IMR-90 (cell line): ENCODE data around the gene MARS1. TPM values are rescaled to one million over a fixed set of nuclear protein-coding genes. Genes with fewer than 3 reads are reported as not detected.

Experiments used
- ATAC-seq: fragments of 200-7000 bp; cut with Tn5 transposase; 2 replicates; pipeline ENCODE4 v1.9.1; 2020; ENCODE audit warnings: low read depth, mild to moderate bottlenecking, moderate library complexity
- BruUV-seq: library from RNA; stranded (reverse); fragments of 400-500 nt; replicated peaks from 2 replicates; lab custom pipeline; 2021; lab: Mats Ljungman, UMichigan
- CTCF ChIA-PET: fragments of 300-600 bp; formaldehyde crosslinking; extraction: SDS; loops from one replicate; lab custom pipeline; 2021; ENCODE audit warnings: antibody characterized with exemption; lab: Yijun Ruan, JAX
- POLR2A ChIA-PET: fragments of 300-600 bp; sonication (Branson Sonifier 250); formaldehyde crosslinking; loops from one replicate; lab custom pipeline; 2022; ENCODE audit warnings: antibody characterized with exemption; ENCODE audit not compliant: unreplicated experiment; lab: Charles Lee
- DNase-seq: peaks from one replicate; pipeline ENCODE4 v3.0.0; 2013
- H2AFZ ChIP-seq: replicated peaks from 2 replicates; pipeline ENCODE3; 2013; ENCODE audit warnings: low read length, mild to moderate bottlenecking; ENCODE audit not compliant: poor library complexity
- H2AK5ac ChIP-seq: 2 replicates; pipeline ENCODE4 v1.6.1; 2013; ENCODE audit warnings: low read depth, low read length, inconsistent platforms
- H2AK9ac ChIP-seq: replicated peaks from 2 replicates; pipeline ENCODE3; 2013; ENCODE audit warnings: mild to moderate bottlenecking, low read depth, low read length, moderate library complexity; ENCODE audit not compliant: poor library complexity
- H2BK120ac ChIP-seq: 2 replicates; pipeline ENCODE4 v1.6.1; 2013; ENCODE audit warnings: low read depth, low read length, inconsistent platforms
- H2BK15ac ChIP-seq: 3 replicates; pipeline ENCODE4 v1.6.1; 2013; ENCODE audit warnings: low read depth, low read length, inconsistent platforms
- H2BK20ac ChIP-seq: 2 replicates; pipeline ENCODE4 v1.6.1; 2013; ENCODE audit warnings: low read depth, mild to moderate bottlenecking, inconsistent platforms, low read length, moderate library complexity
- H2BK5ac ChIP-seq: 2 replicates; pipeline ENCODE4 v1.6.1; 2013; ENCODE audit warnings: mild to moderate bottlenecking, low read depth, low read length, inconsistent platforms; ENCODE audit not compliant: poor library complexity, severe bottlenecking
- H3K14ac ChIP-seq: replicated peaks from 2 replicates; pipeline ENCODE4 v1.6.1; 2013; ENCODE audit warnings: low read depth, low read length, inconsistent platforms
- H3K18ac ChIP-seq: 2 replicates; pipeline ENCODE4 v1.6.1; 2013; ENCODE audit warnings: low read depth, low read length, control low read depth
- H3K23ac ChIP-seq: 2 replicates; pipeline ENCODE4 v1.6.1; 2013; ENCODE audit warnings: low read depth, low read length, inconsistent platforms
- H3K27ac ChIP-seq: 2 replicates; pipeline ENCODE4 v1.5.1; 2013; ENCODE audit warnings: mild to moderate bottlenecking, control low read depth, low read length; ENCODE audit not compliant: insufficient read depth
- H3K27me3 ChIP-seq: 2 replicates; pipeline ENCODE4 v1.6.1; 2013; ENCODE audit warnings: low read length; ENCODE audit not compliant: control insufficient read depth, insufficient read depth
- H3K36me3 ChIP-seq: 2 replicates; pipeline ENCODE4 v1.6.1; 2013; ENCODE audit warnings: low read length, mixed read lengths; ENCODE audit not compliant: control insufficient read depth, insufficient read depth
- H3K4ac ChIP-seq: 2 replicates; pipeline ENCODE4 v1.6.1; 2013; ENCODE audit warnings: low read depth, low read length, inconsistent platforms
- H3K4me1 ChIP-seq: 2 replicates; pipeline ENCODE4 v1.6.1; 2013; ENCODE audit warnings: low read length, mixed read lengths; ENCODE audit not compliant: control insufficient read depth, insufficient read depth
- H3K4me2 ChIP-seq: 2 replicates; pipeline ENCODE4 v1.6.1; 2013; ENCODE audit warnings: low read depth, mild to moderate bottlenecking, control low read depth, low read length, moderate library complexity
- H3K4me3 ChIP-seq: 2 replicates; pipeline ENCODE4 v1.5.1; 2013; ENCODE audit warnings: low read depth, mild to moderate bottlenecking, control low read depth, low read length, moderate library complexity; ENCODE audit not compliant: insufficient read depth
- H3K56ac ChIP-seq: 2 replicates; pipeline ENCODE4 v1.6.1; 2013; ENCODE audit warnings: low read length, inconsistent platforms; ENCODE audit not compliant: insufficient read depth; ENCODE audit errors: extremely low read depth
- H3K79me1 ChIP-seq, 2 experiments: 2 replicates each; pipeline ENCODE4 v1.6.1; 2013; ENCODE audit warnings: low read length in 2 of 2, inconsistent platforms in 1 of 2, low read depth in 1 of 2
- H3K9ac ChIP-seq: 2 replicates; pipeline ENCODE4 v1.6.1; 2013; ENCODE audit warnings: low read depth, low read length, control low read depth
- H3K9me1 ChIP-seq: 2 replicates; pipeline ENCODE4 v1.6.1; 2013; ENCODE audit warnings: low read length, inconsistent platforms; ENCODE audit not compliant: insufficient read depth
- H3K9me3 ChIP-seq: 2 replicates; pipeline ENCODE4 v1.6.1; 2013; ENCODE audit warnings: low read length; ENCODE audit not compliant: control insufficient read depth, insufficient read depth
- H4K20me1 ChIP-seq: 2 replicates; pipeline ENCODE4 v1.6.1; 2013; ENCODE audit warnings: low read length, inconsistent platforms; ENCODE audit not compliant: insufficient read depth
- H4K5ac ChIP-seq: 2 replicates; pipeline ENCODE4 v1.6.1; 2013; ENCODE audit warnings: mild to moderate bottlenecking, low read depth, low read length, control low read depth
- H4K8ac ChIP-seq, 2 experiments: 2 replicates each; pipeline ENCODE4 v1.6.1; 2013; ENCODE audit warnings: low read depth in 2 of 2, low read length in 2 of 2, control low read depth in 1 of 2, inconsistent platforms in 1 of 2
- H4K91ac ChIP-seq: 2 replicates; pipeline ENCODE4 v1.6.1; 2013; ENCODE audit warnings: low read depth, low read length, inconsistent platforms; ENCODE audit not compliant: insufficient read depth
- BHLHE40 ChIP-seq: fragments of 150-350 bp; IDR thresholded peaks from 2 replicates; pipeline ENCODE4 v1.6.1; 2016; ENCODE audit warnings: mild to moderate bottlenecking, low read depth, low read length
- RCOR1 ChIP-seq: IDR thresholded peaks from 2 replicates; pipeline ENCODE4 v1.6.1; 2012; ENCODE audit warnings: mild to moderate bottlenecking, low read length, improper control_type of control experiment; ENCODE audit not compliant: insufficient replicate concordance
- WGBS, 2 experiments: methylation state at CpG; one replicate each; pipeline versions ENCODE4 v1.1.5 to v1.1.7; 2013; ENCODE audit warnings: missing lambda C conversion rate in 2 of 2; ENCODE audit not compliant: insufficient read length in 1 of 2; ENCODE audit errors: extremely low coverage in 2 of 2; 5-methylcytosine and 5-hydroxymethylcytosine counted together
- dilution Hi-C: fragments of 300-500 bp; cut with HindIII; formaldehyde crosslinking; loops from one replicate; pipeline ENCODE4 v1.14.3; 2018; ENCODE audit warnings: low sequenced_read_pairs; ENCODE audit not compliant: unreplicated experiment
- in situ Hi-C: fragments of 300-500 bp; cut with MboI; formaldehyde crosslinking; loops from 3 replicates; pipeline ENCODE4 v1.14.3; 2019; ENCODE audit warnings: low sequenced_read_pairs, inconsistent platforms, mixed read lengths
- intact Hi-C: fragments of 100-400 bp; cut with micrococcal nuclease; formaldehyde crosslinking; loops from 2 replicates; pipeline ENCODE4 v1.10.0; 2022
- polyA plus RNA-seq, 3 experiments: library from polyadenylated mRNA; depleted of rRNA; stranded (reverse); fragments of >200 nt; gene quantifications; 2 replicates each; pipeline ENCODE4 v1.2.3, GENCODE V29; 2012; ENCODE audit warnings: low replicate concordance in 1 of 3
- total RNA-seq: library from RNA; depleted of rRNA; stranded (reverse); fragments of >200 nt; gene quantifications from 2 replicates; pipeline ENCODE4 v1.2.3, GENCODE V29; 2012

MARS1 gene
- total and polyA plus RNA-seq, 2 of the 4 experiments (the other 2 are of a cell fraction): 156 to 164 TPM

DNA sequence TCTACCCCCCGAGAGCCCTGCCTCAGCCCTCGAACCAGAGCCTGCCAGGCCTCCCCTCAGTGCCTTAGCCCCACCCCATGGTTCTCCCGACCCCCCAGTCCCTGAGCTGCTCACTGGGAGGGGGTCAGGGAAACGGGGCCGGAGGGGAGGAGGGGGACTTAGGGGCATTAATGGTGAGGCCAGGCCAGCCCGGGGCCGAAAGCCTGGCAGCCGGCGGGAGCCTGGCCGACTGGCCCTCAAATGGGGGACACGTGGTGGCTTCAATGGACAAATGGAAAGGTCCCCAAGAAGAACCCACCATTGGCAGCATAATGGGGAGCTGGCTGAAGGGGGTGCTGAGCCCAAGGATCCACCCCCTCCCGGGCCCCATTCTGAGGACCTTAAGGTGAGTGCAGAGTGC lies 40.3 kb downstream of the MARS1 start:
- no peak for TF ChIP-seq BHLHE40
- TF ChIP-seq RCOR1: no peak
- dilution Hi-C loops: no loop called here
- no TSS peak for BruUV-seq

More for the DNA sequence above, 40.3 kb downstream of the MARS1 start:
- H3K14ac ChIP-seq: no peak overlapping the region
- no CpG with 5 or more reads among the region's 12 CpGs for WGBS, 2 experiments
- peaks cover 17 to 58% of the 10 kb centered on the region in 2 experiments for H3K79me1 ChIP-seq
- no peak overlapping the region for H2BK5ac ChIP-seq
- no peak overlapping the region for H3K9ac ChIP-seq
- H2BK120ac ChIP-seq: no peak overlapping the region
- H2BK15ac ChIP-seq: no peak overlapping the region
- no peaks in the 10 kb centered on the region for H3K9me3 ChIP-seq
- peaks cover 24% of the 10 kb centered on the region for H4K20me1 ChIP-seq
- H3K23ac ChIP-seq: no peak overlapping the region
- no peak overlapping the region for H4K5ac ChIP-seq
- peaks cover 77% of the 10 kb centered on the region for H3K36me3 ChIP-seq
- H3K4me2 ChIP-seq: no peak overlapping the region
- ChIA-PET POLR2A (no interaction called here), CTCF (no interaction called here)
- H3K18ac ChIP-seq: no peak overlapping the region
- no peak overlapping the region for H2BK20ac ChIP-seq
- no peak overlapping the region for H2AFZ ChIP-seq
- H4K8ac ChIP-seq: no peak overlapping the region
- H3K4ac ChIP-seq: no peak overlapping the region
- peaks cover 9% of the 10 kb centered on the region for H3K4me1 ChIP-seq
- H2AK5ac ChIP-seq: no peak overlapping the region
- H4K91ac ChIP-seq: no peak overlapping the region
- H3K27ac ChIP-seq: no peak overlapping the region
- ATAC-seq (no peak), DNase-seq (no peak)
- intact Hi-C loops: no loop called here
- H3K56ac ChIP-seq: no peak overlapping the region
- H3K27me3 ChIP-seq: no peaks in the 10 kb centered on the region
- in situ Hi-C loops: no loop called here
- H3K9me1 ChIP-seq: peaks cover 11% of the 10 kb centered on the region
- no peak overlapping the region for H3K4me3 ChIP-seq
- H2AK9ac ChIP-seq: no peak overlapping the region
